HL-60 (cell line): ENCODE data around the gene PRAC1.
A peak's percentile ranks its signal among the peaks of the same experiment; 100 is the strongest.

Source experiments
- DNase-seq, 2 experiments: peaks; one replicate each; pipeline ENCODE4 v3.0.0-alpha.2; 2010 to 2020; ENCODE audit warnings: low read depth in 1 of 2, low spot score in 1 of 2
- H3K27ac ChIP-seq: fragments of 250-450 bp; sonication (Bioruptor Pico); replicated peaks from 2 replicates; pipeline ENCODE4 v1.5.1; 2020; ENCODE audit warnings: mild to moderate bottlenecking, moderate library complexity
- H3K27me3 ChIP-seq: fragments of 250-450 bp; sonication (Bioruptor Pico); 2 replicates; pipeline ENCODE4 v1.5.1; 2021; ENCODE audit warnings: mild to moderate bottlenecking, moderate library complexity; ENCODE audit not compliant: insufficient read depth, poor library complexity, severe bottlenecking
- H3K4me3 ChIP-seq: replicated peaks from 2 replicates; pipeline ENCODE4 v1.5.1; 2011; ENCODE audit warnings: mild to moderate bottlenecking, control low read depth, low read length; ENCODE audit not compliant: insufficient read depth
- CTCF ChIP-seq: IDR thresholded peaks from one replicate; pipeline ENCODE4 v1.5.1; 2011; ENCODE audit warnings: low read length, control low read depth, inconsistent platforms; ENCODE audit not compliant: insufficient read depth
- GABPA ChIP-seq: IDR thresholded peaks from 2 replicates; pipeline ENCODE4 v1.6.1; 2012; ENCODE audit warnings: low read depth
- POLR2AphosphoS5 ChIP-seq: IDR thresholded peaks from 2 replicates; pipeline ENCODE4 v1.6.1; 2012; ENCODE audit warnings: low read depth
- REST ChIP-seq: IDR thresholded peaks from 2 replicates; pipeline ENCODE4 v1.6.1; 2012; ENCODE audit warnings: low read depth; ENCODE audit not compliant: insufficient replicate concordance
- SPI1 ChIP-seq: IDR thresholded peaks from 2 replicates; pipeline ENCODE4 v1.6.1; 2012; ENCODE audit warnings: low read depth, mild to moderate bottlenecking, borderline replicate concordance
- long read RNA-seq: library from polyadenylated mRNA; unstranded; transcript quantifications from one replicate; pipeline ENCODE4 v2.0.0, GENCODE V29; 2020

The PRAC1 gene
- long read RNA-seq, result 0 reads

- peaks cover 91% of the 10 kb centered on the region for H3K27me3 ChIP-seq
- peak within 1 kb of the TSS; percentile 28 for H3K4me3 ChIP-seq
- no peak for DNase-seq
- no peak for TF ChIP-seq REST
- TF ChIP-seq GABPA, result no peak
- TF ChIP-seq SPI1, result no peak
- no peak for TF ChIP-seq POLR2AphosphoS5
- TF ChIP-seq CTCF, result no peak
- no peak within 1 kb of the TSS for H3K27ac ChIP-seq
Observed at GRCh38 chr17:48722201-48722907, at the start of gene PRAC1. Gene PRAC1 (minus strand): TSS chr17:48722518. CDS start chr17:48722392, 126 bp downstream.

- no peak overlapping the region for H3K4me3 ChIP-seq
- no peak for DNase-seq
- H3K27me3 ChIP-seq, result peaks cover 5% of the 10 kb centered on the region
- no peak overlapping the region for H3K27ac ChIP-seq
- TF ChIP-seq GABPA, result no peak
- no peak for TF ChIP-seq CTCF
- TF ChIP-seq SPI1, result no peak
- no peak for TF ChIP-seq POLR2AphosphoS5
- TF ChIP-seq REST, result no peak
Observed at GRCh38 chr17:48770954-48771353, 48.6 kb upstream of the PRAC1 start.

- Histone ChIP-seq H3K4me3 (no peak overlapping the region), H3K27ac (no peak overlapping the region), H3K27me3 (peaks cover 10% of the 10 kb centered on the region)
- DNase-seq, result peak in 1 of 2 experiments; percentile 13
- TF ChIP-seq SPI1, result peak; percentile 36; the same call in 1 of the 2 replicates
- TF ChIP-seq REST, result no peak
- no peak for TF ChIP-seq POLR2AphosphoS5
- TF ChIP-seq CTCF, result no peak
Observed at GRCh38 chr17:48769009-48769675, 46.8 kb upstream of the PRAC1 start.
